CD4-positive, CD25-positive, alpha-beta regulatory T cell (primary cell): ENCODE measurements around the gene MAP3K4. TPM values are rescaled to one million over a fixed set of nuclear protein-coding genes. Genes with fewer than 3 reads are reported as not detected.
A peak's percentile ranks its signal among the peaks of the same experiment; 100 is the strongest.
"Not testable (repeated sequence)": the region's sequence is repeated elsewhere in the genome, so short reads cannot be mapped to it uniquely, and the experiment has no call there.

Source experiments
- ATAC-seq, 2 donors: fragments of 150-1000 bp; cut with Tn5 transposase; one replicate each; pipeline ENCODE4 v1.10.0; 2021; ENCODE audit warnings: low read depth in 2 of 2, moderate number of reproducible peaks in 2 of 2, moderate library complexity in 1 of 2
- DNase-seq, 3 donors: peaks; one replicate each; pipeline versions ENCODE4 v3.0.0 to v3.0.0-alpha.2; 2012 to 2022; ENCODE audit warnings: mixed read lengths in 1 of 3
- H3K27ac ChIP-seq: one replicate; pipeline ENCODE4 v1.7.0; 2013; ENCODE audit warnings: mild to moderate bottlenecking, low read length; ENCODE audit not compliant: insufficient read depth, poor library complexity, severe bottlenecking
- H3K27me3 ChIP-seq: one replicate; pipeline ENCODE4 v1.7.0; 2013; ENCODE audit warnings: low read length; ENCODE audit not compliant: control insufficient read depth, insufficient read depth
- H3K36me3 ChIP-seq: one replicate; pipeline ENCODE4 v1.7.0; 2013; ENCODE audit warnings: mild to moderate bottlenecking, low read length, moderate library complexity; ENCODE audit not compliant: control insufficient read depth, insufficient read depth
- H3K4me1 ChIP-seq: 2 replicates; pipeline ENCODE4 v1.7.0; 2013; ENCODE audit warnings: mild to moderate bottlenecking, low read length; ENCODE audit not compliant: insufficient read depth, control insufficient read depth, poor library complexity, severe bottlenecking
- H3K4me3 ChIP-seq: one replicate; pipeline ENCODE4 v1.7.0; 2013; ENCODE audit warnings: low read depth, mild to moderate bottlenecking, low read length, moderate library complexity
- H3K9me3 ChIP-seq, 2 experiments: 1 replicate in 1 of 2; 2 replicates in 1 of 2; pipeline ENCODE4 v1.7.0; 2013; ENCODE audit warnings: low read length in 2 of 2, mild to moderate bottlenecking in 1 of 2, moderate library complexity in 1 of 2; ENCODE audit not compliant: control insufficient read depth in 2 of 2
- H3K27ac Mint-ChIP-seq, 3 donors: one replicate each; pipeline ENCODE4 v1.8.0; 2020 to 2022; ENCODE audit warnings: mild to moderate bottlenecking in 3 of 3, mixed read lengths in 3 of 3, moderate library complexity in 2 of 3
- H3K27me3 Mint-ChIP-seq: one replicate; pipeline ENCODE4 v1.8.0; 2022; ENCODE audit warnings: mild to moderate bottlenecking, mixed read lengths
- H3K36me3 Mint-ChIP-seq: one replicate; pipeline ENCODE4 v1.8.0; 2020; ENCODE audit warnings: mixed read lengths
- H3K4me1 Mint-ChIP-seq, 4 donors: one replicate each; pipeline ENCODE4 v1.8.0; 2020 to 2022; ENCODE audit warnings: mixed read lengths in 4 of 4, mild to moderate bottlenecking in 1 of 4
- H3K4me3 Mint-ChIP-seq, 4 donors: one replicate each; pipeline ENCODE4 v1.8.0; 2020 to 2022; ENCODE audit warnings: mild to moderate bottlenecking in 4 of 4, mixed read lengths in 4 of 4, moderate library complexity in 3 of 4
- H3K9me3 Mint-ChIP-seq, 7 donors: one replicate each; pipeline ENCODE4 v1.8.0; 2020 to 2022; ENCODE audit warnings: mixed read lengths in 7 of 7, mild to moderate bottlenecking in 3 of 7, moderate library complexity in 2 of 7
- polyA plus RNA-seq, 4 donors: library from polyadenylated mRNA; unstranded; fragments of 300-500 nt; fragmentation: Illumina TruSeq; gene quantifications; one replicate each; pipeline ENCODE4 v1.2.3, GENCODE V29; 2021
- total RNA-seq: library from RNA; stranded (reverse); gene quantifications from one replicate; pipeline ENCODE4 v1.2.3, GENCODE V29; 2022

The MAP3K4 gene
- total and polyA plus RNA-seq, 5 donors from 2014 or later: 7.1 to 61.5 (median 12.8) TPM

DNA sequence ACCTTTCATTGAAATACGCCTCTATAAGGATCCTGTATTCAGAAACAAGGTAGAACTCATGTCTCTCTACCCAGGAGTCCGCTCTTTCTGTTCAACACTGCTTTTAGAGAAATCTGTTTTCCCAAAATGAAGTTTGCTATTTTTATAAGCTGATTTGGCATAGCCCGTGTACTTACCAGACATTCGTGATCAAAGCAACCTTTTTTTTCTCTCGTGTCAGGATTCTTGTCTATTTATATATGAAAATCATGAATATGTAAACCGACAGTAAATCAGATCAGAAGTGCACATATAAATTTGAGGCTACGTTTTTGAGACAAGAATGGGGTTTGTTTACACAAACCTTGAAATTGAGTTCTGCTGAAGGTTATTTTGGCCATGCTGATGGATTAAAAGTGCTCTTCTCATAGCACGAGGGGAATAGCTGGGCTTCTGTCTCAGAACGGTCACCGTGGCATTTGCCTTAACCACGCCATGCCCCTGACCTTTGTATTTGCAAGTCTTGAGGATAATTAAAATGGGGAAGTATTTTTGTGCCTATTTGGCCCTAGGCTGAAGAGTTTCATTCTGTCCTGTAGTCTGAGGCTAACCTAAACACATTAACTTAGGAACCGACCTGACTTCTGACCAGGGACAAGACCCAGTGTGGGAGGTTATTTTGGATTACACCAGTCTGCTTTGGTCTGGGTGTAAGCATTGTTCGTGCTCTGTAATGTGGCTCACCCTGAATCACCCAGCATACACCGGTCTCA lies 118.6 kb downstream of the MAP3K4 start:
- Histone ChIP-seq H3K36me3 (peaks cover 77% of the 10 kb centered on the region), H3K9me3 (no peaks in the 10 kb centered on the region), H3K27ac (no peak overlapping the region), H3K27me3 (no peaks in the 10 kb centered on the region), H3K4me1 (peaks cover 13% of the 10 kb centered on the region), H3K4me3 (no peak overlapping the region)
- no peaks in the 10 kb centered on the region for H3K27me3 Mint-ChIP-seq
- ATAC-seq: no peak
- H3K27ac Mint-ChIP-seq: peak overlapping the region; percentile 70 to 89 (median 81)
- no peak for DNase-seq
- H3K36me3 Mint-ChIP-seq: peaks cover 78% of the 10 kb centered on the region
- peaks cover 12 to 23% (median 20%) of the 10 kb centered on the region in 4 donors for H3K4me1 Mint-ChIP-seq
- no peak overlapping the region for H3K4me3 Mint-ChIP-seq
- H3K9me3 Mint-ChIP-seq: no peaks in the 10 kb centered on the region

GRCh38 chr6:161111261-161111660 lies 119.7 kb downstream of the MAP3K4 start:
- Mint-ChIP-seq H3K27ac (peak overlapping the region; percentile 77 to 89 (median 81)), H3K4me1 (peaks cover 12 to 23% (median 20%) of the 10 kb centered on the region in 4 donors), H3K36me3 (peaks cover 78% of the 10 kb centered on the region), H3K4me3 (peak overlapping the region; percentile 5 to 53 (median 26)), H3K27me3 (no peaks in the 10 kb centered on the region), H3K9me3 (no peaks in the 10 kb centered on the region)
- Histone ChIP-seq H3K4me3 (peak overlapping the region; percentile 53), H3K27me3 (no peaks in the 10 kb centered on the region), H3K27ac (peak overlapping the region; percentile 52), H3K4me1 (peaks cover 13% of the 10 kb centered on the region), H3K36me3 (peaks cover 76% of the 10 kb centered on the region), H3K9me3 (no peaks in the 10 kb centered on the region)
- DNase-seq (peak in 2 of 3 donors; percentile 45 to 76), ATAC-seq (peak; percentile 86 to 94)

DNA sequence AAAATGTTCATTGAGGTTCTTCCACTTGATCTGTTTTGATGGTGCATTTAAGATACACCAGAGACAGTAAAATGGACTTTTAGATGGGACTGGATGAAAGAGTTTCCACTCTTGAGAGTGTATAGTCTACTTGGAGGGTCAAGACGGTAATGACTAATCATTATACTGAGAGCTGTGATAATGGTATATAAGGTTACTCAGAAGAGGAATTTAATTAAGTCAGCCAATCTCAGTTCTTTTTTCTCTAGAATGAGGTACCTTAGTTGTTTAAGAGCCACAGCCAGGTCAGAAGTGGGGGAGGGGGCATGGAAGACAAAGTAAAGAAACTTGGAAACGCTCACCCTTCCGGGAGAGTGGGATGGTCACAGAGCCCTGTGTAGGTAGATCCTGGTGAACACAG lies 123.9 kb downstream of the MAP3K4 start:
- no peak for DNase-seq
- H3K9me3 ChIP-seq: no peaks in the 10 kb centered on the region
- H3K4me3 ChIP-seq: no peak overlapping the region
- Mint-ChIP-seq H3K27ac (peak overlapping the region; percentile 28 to 95 (median 66)), H3K4me1 (peaks cover 12 to 19% (median 15%) of the 10 kb centered on the region in 4 donors), H3K36me3 (peaks cover 70% of the 10 kb centered on the region), H3K27me3 (no peaks in the 10 kb centered on the region), H3K9me3 (peaks cover 0 to 6% (median 3%) of the 10 kb centered on the region in 7 donors), H3K4me3 (no peak overlapping the region)
- ATAC-seq: no peak
- H3K27ac ChIP-seq: no peak overlapping the region
- H3K27me3 ChIP-seq: no peaks in the 10 kb centered on the region
- peaks cover 68% of the 10 kb centered on the region for H3K36me3 ChIP-seq
- peaks cover 13% of the 10 kb centered on the region for H3K4me1 ChIP-seq

DNA sequence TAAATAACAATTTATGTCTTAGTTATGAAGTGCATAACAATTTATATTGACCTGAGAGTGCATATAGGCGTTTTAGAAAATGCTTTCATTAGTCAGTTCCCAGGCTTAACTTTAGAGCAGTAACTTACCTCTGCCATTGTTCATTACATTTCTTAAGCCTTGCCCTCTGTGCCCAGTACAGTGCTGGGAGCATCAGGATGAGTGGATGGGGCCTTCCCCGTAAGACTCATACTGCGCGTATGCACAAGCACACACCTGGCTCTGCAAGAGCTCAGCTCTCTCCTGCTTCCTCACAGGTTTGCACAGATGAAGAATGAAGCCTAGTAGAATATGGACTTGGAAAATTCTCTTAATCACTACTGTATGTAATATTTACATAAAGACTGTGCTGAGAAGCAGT lies 125.0 kb downstream of the MAP3K4 start:
- H3K9me3 Mint-ChIP-seq: peaks cover 0 to 10% (median 3%) of the 10 kb centered on the region in 7 donors

GRCh38 chr6:161117308-161117707 lies 125.7 kb downstream of the MAP3K4 start:
- peaks cover 68% of the 10 kb centered on the region for H3K36me3 Mint-ChIP-seq
- peaks cover 0 to 17% (median 7%) of the 10 kb centered on the region in 7 donors for H3K9me3 Mint-ChIP-seq
- H3K4me1 Mint-ChIP-seq: peaks cover 0 to 7% (median 3%) of the 10 kb centered on the region in 4 donors
- Histone ChIP-seq H3K27ac (no peak overlapping the region), H3K9me3 (no peaks in the 10 kb centered on the region), H3K27me3 (no peaks in the 10 kb centered on the region), H3K4me3 (no peak overlapping the region), H3K36me3 (peaks cover 68% of the 10 kb centered on the region), H3K4me1 (no peaks in the 10 kb centered on the region)
- H3K27ac Mint-ChIP-seq: peak overlapping the region in 1 of 3 donors; percentile 25
- no peaks in the 10 kb centered on the region for H3K27me3 Mint-ChIP-seq
- H3K4me3 Mint-ChIP-seq: no peak overlapping the region
- ATAC-seq (no peak), DNase-seq (no peak)

More for the DNA sequence above, 125.0 kb downstream of the MAP3K4 start:
- Histone ChIP-seq H3K27ac (no peak overlapping the region), H3K4me1 (peaks cover 5% of the 10 kb centered on the region), H3K36me3 (peaks cover 71% of the 10 kb centered on the region), H3K27me3 (no peaks in the 10 kb centered on the region), H3K4me3 (no peak overlapping the region), H3K9me3 (no peaks in the 10 kb centered on the region)
- Mint-ChIP-seq H3K27ac (peak overlapping the region in 2 of 3 donors; percentile 25 to 35), H3K27me3 (no peaks in the 10 kb centered on the region), H3K4me1 (peaks cover 4 to 12% (median 6%) of the 10 kb centered on the region in 4 donors), H3K36me3 (peaks cover 66% of the 10 kb centered on the region), H3K4me3 (no peak overlapping the region)
- ATAC-seq (no peak), DNase-seq (no peak)

DNA sequence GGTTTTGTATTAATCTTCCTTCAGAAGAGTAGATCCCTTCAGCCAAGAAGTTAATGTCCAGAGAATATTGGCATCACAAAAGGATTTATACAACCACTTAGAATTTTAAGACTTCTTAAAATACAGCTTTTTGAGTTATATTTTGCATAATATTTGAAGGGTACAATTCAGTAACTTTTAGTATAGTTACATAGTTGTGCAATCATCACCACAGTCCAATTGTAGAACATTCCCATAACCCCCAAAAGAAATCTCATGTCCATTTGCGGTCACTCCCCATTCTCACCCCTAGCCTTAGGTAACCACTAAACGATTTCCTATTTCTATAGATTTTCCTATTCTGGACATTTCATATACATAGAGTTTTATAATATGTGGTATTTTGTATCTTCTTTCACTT lies 126.4 kb downstream of the MAP3K4 start:
- Mint-ChIP-seq H3K27ac (no peak overlapping the region), H3K4me3 (no peak overlapping the region), H3K4me1 (peaks cover 0 to 8% (median 1%) of the 10 kb centered on the region in 4 donors), H3K27me3 (no peaks in the 10 kb centered on the region), H3K36me3 (peaks cover 68% of the 10 kb centered on the region), H3K9me3 (peaks cover 2 to 17% (median 9%) of the 10 kb centered on the region in 7 donors)
- DNase-seq: no peak
- H3K4me3 ChIP-seq: no peak overlapping the region
- H3K27ac ChIP-seq: no peak overlapping the region
- no peaks in the 10 kb centered on the region for H3K4me1 ChIP-seq
- no peaks in the 10 kb centered on the region for H3K27me3 ChIP-seq
- H3K36me3 ChIP-seq: peaks cover 65% of the 10 kb centered on the region
- ATAC-seq: no peak
- H3K9me3 ChIP-seq: peaks cover 2 to 6% of the 10 kb centered on the region in 2 experiments

GRCh38 chr6:161123319-161123718 lies 131.8 kb downstream of the MAP3K4 start:
- peaks cover 0 to 16% (median 3%) of the 10 kb centered on the region in 4 donors for H3K4me1 Mint-ChIP-seq
- H3K36me3 Mint-ChIP-seq: peaks cover 72% of the 10 kb centered on the region
- H3K27ac Mint-ChIP-seq, H3K4me3 Mint-ChIP-seq, H3K4me1 ChIP-seq, H3K4me3 ChIP-seq, H3K27me3 Mint-ChIP-seq, ATAC-seq, DNase-seq, H3K27ac ChIP-seq, H3K27me3 ChIP-seq: not testable (repeated sequence)
- peaks cover 6 to 15% of the 10 kb centered on the region in 2 experiments for H3K9me3 ChIP-seq
- H3K9me3 Mint-ChIP-seq: peaks cover 6 to 46% (median 12%) of the 10 kb centered on the region in 7 donors
- H3K36me3 ChIP-seq: peaks cover 42% of the 10 kb centered on the region
